GOT3 (cell line): ENCODE data around the gene TEX264.

Experiments used
- DNase-seq: peaks from one replicate; lab custom pipeline; 2025; ENCODE audit warnings: mixed read lengths; lab: John Stamatoyannopoulos, UW

TEX264 gene

GRCh38 chr3:51675201-51675611, 4.2 kb downstream of the TEX264 start:
- DNase-seq, result no peak

- DNase-seq, result no peak
Measured at GRCh38 chr3:51676102-51676640, 5.1 kb downstream of the TEX264 start.

GRCh38 chr3:51677358-51677757, 6.3 kb downstream of the TEX264 start:
- DNase-seq, result no peak

- no peak for DNase-seq
Measured at GRCh38 chr3:51678186-51678585, 7.1 kb downstream of the TEX264 start.

GRCh38 chr3:51678641-51679040, 7.6 kb downstream of the TEX264 start:
- no peak for DNase-seq

GRCh38 chr3:51679318-51679717, 8.3 kb downstream of the TEX264 start:
- no peak for DNase-seq

- no peak for DNase-seq
Measured at GRCh38 chr3:51679777-51680176, 8.7 kb downstream of the TEX264 start.

- DNase-seq, result no peak
Measured at GRCh38 chr3:51680196-51680595, 9.1 kb downstream of the TEX264 start.

- DNase-seq, result no peak
Measured at GRCh38 chr3:51680663-51681230, 9.7 kb downstream of the TEX264 start.

GRCh38 chr3:51681453-51681852, 10.4 kb downstream of the TEX264 start:
- no peak for DNase-seq

GRCh38 chr3:51682079-51682478, 11.0 kb downstream of the TEX264 start:
- no peak for DNase-seq

- DNase-seq, result no peak
Measured at GRCh38 chr3:51682526-51682925, 11.5 kb downstream of the TEX264 start.

GRCh38 chr3:51683566-51683965, 12.5 kb downstream of the TEX264 start:
- no peak for DNase-seq

GRCh38 chr3:51684971-51685751, 14.1 kb downstream of the TEX264 start:
- DNase-seq, result no peak

GRCh38 chr3:51686056-51686455, 15.0 kb downstream of the TEX264 start:
- no peak for DNase-seq

- no peak for DNase-seq
Measured at GRCh38 chr3:51686512-51687215, 15.6 kb downstream of the TEX264 start.

GRCh38 chr3:51687431-51688205, 16.6 kb downstream of the TEX264 start:
- DNase-seq, result no peak

- no peak for DNase-seq
Measured at GRCh38 chr3:51688206-51688600, 17.2 kb downstream of the TEX264 start.

GRCh38 chr3:51691021-51691420, 20.0 kb downstream of the TEX264 start:
- no peak for DNase-seq

- DNase-seq, result no peak
Measured at GRCh38 chr3:51691949-51692348, 20.9 kb downstream of the TEX264 start.

- no peak for DNase-seq
Measured at GRCh38 chr3:51692980-51693395, 21.9 kb downstream of the TEX264 start.

- DNase-seq, result no peak
Measured at GRCh38 chr3:51696954-51697353, 25.9 kb downstream of the TEX264 start.
